Measurements from ENCODE around the gene FLOT1. TPM values are rescaled to one million over a fixed set of nuclear protein-coding genes. Genes with fewer than 3 reads are reported as not detected.

FLOT1 gene
- total and polyA plus RNA-seq, 2 experiments from 2014 or later, result 208 to 236 TPM

GRCh38 chr6:30707281-30707850 lies 35.1 kb downstream of the FLOT1 start:
- H3K27ac ChIP-seq, result no peak overlapping the region
- no peaks in the 10 kb centered on the region for H3K9me3 ChIP-seq (ENCODE audit: low read depth)
- no peak for DNase-seq (ENCODE audit: low read depth in 1 of 2, low spot score in 1 of 2)
- no peaks in the 10 kb centered on the region for H3K27me3 ChIP-seq
- no peak overlapping the region for H3K4me3 ChIP-seq
- TF ChIP-seq, protein P1, sequence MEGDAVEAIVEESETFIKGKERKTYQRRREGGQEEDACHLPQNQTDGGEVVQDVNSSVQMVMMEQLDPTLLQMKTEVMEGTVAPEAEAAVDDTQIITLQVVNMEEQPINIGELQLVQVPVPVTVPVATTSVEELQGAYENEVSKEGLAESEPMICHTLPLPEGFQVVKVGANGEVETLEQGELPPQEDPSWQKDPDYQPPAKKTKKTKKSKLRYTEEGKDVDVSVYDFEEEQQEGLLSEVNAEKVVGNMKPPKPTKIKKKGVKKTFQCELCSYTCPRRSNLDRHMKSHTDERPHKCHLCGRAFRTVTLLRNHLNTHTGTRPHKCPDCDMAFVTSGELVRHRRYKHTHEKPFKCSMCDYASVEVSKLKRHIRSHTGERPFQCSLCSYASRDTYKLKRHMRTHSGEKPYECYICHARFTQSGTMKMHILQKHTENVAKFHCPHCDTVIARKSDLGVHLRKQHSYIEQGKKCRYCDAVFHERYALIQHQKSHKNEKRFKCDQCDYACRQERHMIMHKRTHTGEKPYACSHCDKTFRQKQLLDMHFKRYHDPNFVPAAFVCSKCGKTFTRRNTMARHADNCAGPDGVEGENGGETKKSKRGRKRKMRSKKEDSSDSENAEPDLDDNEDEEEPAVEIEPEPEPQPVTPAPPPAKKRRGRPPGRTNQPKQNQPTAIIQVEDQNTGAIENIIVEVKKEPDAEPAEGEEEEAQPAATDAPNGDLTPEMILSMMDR (IDR thresholded peaks at IDR 0.05; ENCODE audit: low read depth, low read length), result no peak
- H3K36me3 ChIP-seq, result peaks cover 38% of the 10 kb centered on the region
- no peaks in the 10 kb centered on the region for H3K4me1 ChIP-seq (ENCODE audit: low read depth)

DNA sequence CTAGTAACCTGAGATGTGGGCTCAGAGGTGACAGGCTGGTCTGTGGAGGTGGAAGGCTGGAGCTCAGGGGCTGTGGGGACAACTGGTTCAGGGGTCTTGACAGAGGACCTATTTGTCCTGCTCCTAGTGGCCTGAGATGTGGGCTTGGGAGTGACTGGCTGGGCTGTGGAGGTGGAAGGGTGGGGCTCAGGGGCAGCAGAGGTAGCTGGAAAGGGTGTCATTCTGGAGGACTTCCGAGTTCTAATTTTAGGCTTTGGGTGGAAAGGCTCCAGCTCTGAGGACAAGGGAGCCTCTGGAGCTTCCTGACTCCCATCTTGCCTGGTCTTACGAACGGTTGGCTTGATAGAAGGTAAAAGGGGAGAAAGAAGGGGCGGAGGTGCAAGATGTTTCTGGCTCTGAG lies 36.9 kb downstream of the FLOT1 start:
- no peak for DNase-seq (ENCODE audit: low read depth in 1 of 2, low spot score in 1 of 2)
- Histone ChIP-seq H3K4me3 (no peak overlapping the region), H3K36me3 (peaks cover 26% of the 10 kb centered on the region), H3K4me1 (ENCODE audit: low read depth) (no peaks in the 10 kb centered on the region), H3K9me3 (ENCODE audit: low read depth) (no peaks in the 10 kb centered on the region), H3K27me3 (no peaks in the 10 kb centered on the region), H3K27ac (no peak overlapping the region)
- TF ChIP-seq, protein P1 (IDR thresholded peaks at IDR 0.05; ENCODE audit: low read depth, low read length), result no peak

- Histone ChIP-seq H3K4me3 (no peak overlapping the region), H3K36me3 (peaks cover 21% of the 10 kb centered on the region), H3K27me3 (no peaks in the 10 kb centered on the region), H3K9me3 (ENCODE audit: low read depth) (no peaks in the 10 kb centered on the region), H3K4me1 (ENCODE audit: low read depth) (no peaks in the 10 kb centered on the region), H3K27ac (no peak overlapping the region)
- no peak for DNase-seq (ENCODE audit: low read depth in 1 of 2, low spot score in 1 of 2)
- TF ChIP-seq, protein P1 (IDR thresholded peaks at IDR 0.05; ENCODE audit: low read depth, low read length), result no peak
Measured at GRCh38 chr6:30703821-30704220, 38.7 kb downstream of the FLOT1 start.

DNA sequence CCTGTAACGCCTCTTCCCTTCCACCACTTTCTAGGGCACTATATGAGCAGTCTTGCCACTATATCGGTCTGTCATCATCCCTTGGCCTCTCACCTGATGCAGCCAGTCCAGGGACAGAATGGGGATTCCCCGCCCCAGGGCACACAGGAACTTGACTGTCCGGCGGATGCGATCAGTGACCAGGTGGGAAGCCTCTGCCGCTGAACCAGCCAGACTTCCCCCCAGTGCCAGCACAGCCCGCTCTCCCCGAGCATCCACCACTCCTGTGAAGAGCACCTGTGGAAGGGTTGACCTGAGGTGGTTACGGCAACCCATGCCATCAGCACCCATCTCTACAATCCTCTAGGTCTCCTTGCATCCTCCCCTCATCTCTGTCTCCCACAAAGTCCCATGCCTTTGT lies 39.5 kb downstream of the FLOT1 start:
- H3K36me3 ChIP-seq, result peaks cover 21% of the 10 kb centered on the region
- TF ChIP-seq, protein P1 (IDR thresholded peaks at IDR 0.05; ENCODE audit: low read depth, low read length), result no peak
- H3K27ac ChIP-seq, result no peak overlapping the region
- DNase-seq (ENCODE audit: low read depth in 1 of 2, low spot score in 1 of 2), result no peak
- no peaks in the 10 kb centered on the region for H3K27me3 ChIP-seq
- H3K9me3 ChIP-seq (ENCODE audit: low read depth), result no peaks in the 10 kb centered on the region
- H3K4me1 ChIP-seq (ENCODE audit: low read depth), result no peaks in the 10 kb centered on the region
- H3K4me3 ChIP-seq, result no peak overlapping the region

DNA sequence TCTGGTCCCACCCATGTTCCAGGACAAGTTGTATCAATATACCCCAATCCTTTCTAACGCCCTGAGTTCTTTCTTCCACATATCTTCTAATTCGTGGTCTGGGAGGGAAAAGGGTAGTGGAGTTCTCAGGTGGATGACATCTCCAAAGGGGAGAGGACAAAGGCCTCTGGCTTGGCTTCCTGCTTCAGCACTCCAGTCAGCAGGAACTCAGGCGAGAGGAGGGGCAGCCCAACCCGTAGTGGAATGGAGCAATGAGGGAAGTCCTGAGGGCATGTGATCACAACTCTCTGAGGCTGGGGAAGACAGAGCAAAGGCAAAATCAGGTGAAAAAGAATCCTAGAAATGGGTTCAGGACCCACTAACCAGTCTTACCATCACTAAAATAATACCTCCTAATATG lies 42.1 kb downstream of the FLOT1 start:
- Histone ChIP-seq H3K4me1 (ENCODE audit: low read depth) (no peaks in the 10 kb centered on the region), H3K36me3 (peaks cover 15% of the 10 kb centered on the region), H3K9me3 (ENCODE audit: low read depth) (no peaks in the 10 kb centered on the region), H3K27me3 (no peaks in the 10 kb centered on the region), H3K27ac (no peak overlapping the region), H3K4me3 (no peak overlapping the region)
- TF ChIP-seq, protein P1 (IDR thresholded peaks at IDR 0.05; ENCODE audit: low read depth, low read length), result no peak
- no peak for DNase-seq (ENCODE audit: low read depth in 1 of 2, low spot score in 1 of 2)

Measured in cardiac muscle cell (in vitro differentiated cells and primary cell).